IPS DF 6.9 (cell line): Measurements from ENCODE around the gene HERC3.

Experiments used
- DNase-seq: peaks from one replicate; pipeline ENCODE4 v3.0.0-alpha.2; 2013; ENCODE audit warnings: low read depth, low spot score
- H3K27ac ChIP-seq: one replicate; pipeline ENCODE4 v1.5.1; 2013; ENCODE audit warnings: low read length, control low read depth
- H3K27me3 ChIP-seq: 2 replicates; pipeline ENCODE4 v1.6.1; 2013; ENCODE audit warnings: mild to moderate bottlenecking, low read length; ENCODE audit not compliant: control insufficient read depth, insufficient read depth
- H3K36me3 ChIP-seq: 2 replicates; pipeline ENCODE4 v1.6.1; 2013; ENCODE audit warnings: low read length; ENCODE audit not compliant: control insufficient read depth, insufficient read depth
- H3K4me1 ChIP-seq: 2 replicates; pipeline ENCODE4 v1.6.1; 2013; ENCODE audit warnings: low read length; ENCODE audit not compliant: control insufficient read depth, insufficient read depth
- H3K4me3 ChIP-seq: 2 replicates; pipeline ENCODE4 v1.5.1; 2013; ENCODE audit warnings: mild to moderate bottlenecking, low read length
- H3K9me3 ChIP-seq: 2 replicates; pipeline ENCODE4 v1.6.1; 2013; ENCODE audit warnings: low read length, inconsistent platforms; ENCODE audit not compliant: control insufficient read depth, insufficient read depth
- WGBS: extraction: QIAGEN DNeasy Blood & Tissue Kit; methylation state at CpG from one replicate; pipeline ENCODE4 v1.1.7; 2013; ENCODE audit warnings: mixed read lengths, missing lambda C conversion rate; ENCODE audit not compliant: insufficient read length, insufficient coverage; 5-methylcytosine and 5-hydroxymethylcytosine counted together

Gene HERC3

DNA sequence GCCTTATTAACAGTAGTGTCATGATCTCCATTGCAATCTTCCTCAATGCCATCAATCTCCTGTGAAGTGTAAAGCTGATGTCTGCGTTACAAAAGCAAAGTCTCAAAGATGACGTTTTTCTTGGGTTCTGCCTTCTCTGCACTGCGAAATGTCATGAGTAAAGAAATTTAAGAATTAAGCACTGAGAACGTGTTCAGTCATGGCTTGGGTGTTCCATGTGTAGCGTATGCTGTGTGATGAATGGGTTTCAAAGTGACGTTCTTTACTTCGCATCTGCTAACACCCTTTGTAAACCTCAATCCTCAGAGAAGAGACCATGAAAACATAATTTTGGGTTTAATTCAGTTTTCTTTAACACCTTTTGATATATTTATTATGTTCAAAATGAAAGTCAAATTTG is 104.3 kb downstream of the HERC3 start:
- Histone ChIP-seq H3K27ac (no peak overlapping the region), H3K27me3 (no peaks in the 10 kb centered on the region), H3K4me3 (no peak overlapping the region), H3K36me3 (no peaks in the 10 kb centered on the region), H3K4me1 (no peaks in the 10 kb centered on the region; the same call in 1 of the 2 replicates), H3K9me3 (no peaks in the 10 kb centered on the region)
- DNase-seq, result no peak
- WGBS, result no CpG with 5 or more reads among the region's 7 CpGs

DNA sequence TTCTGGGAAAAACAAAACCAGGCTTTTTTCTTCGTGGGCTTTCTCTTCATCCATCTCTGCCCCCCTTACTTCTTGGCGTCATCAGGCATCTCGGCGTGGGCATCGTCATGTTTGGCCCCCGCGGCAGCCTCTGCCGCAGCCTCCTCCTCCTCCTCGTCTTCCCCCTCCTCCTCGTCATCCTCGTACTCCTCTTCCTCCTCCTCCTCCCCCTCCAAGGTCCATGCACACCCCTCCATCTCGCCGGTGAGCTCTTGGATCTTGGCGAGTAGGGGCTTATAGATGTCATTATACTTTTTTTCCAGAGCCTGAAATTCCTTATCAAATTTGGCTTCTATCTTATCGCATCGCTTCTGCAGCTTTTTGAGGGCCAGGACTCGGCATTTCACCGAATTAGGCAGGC is 104.9 kb downstream of the HERC3 start:
- Histone ChIP-seq H3K27ac (no peak overlapping the region), H3K36me3 (no peaks in the 10 kb centered on the region), H3K27me3 (no peaks in the 10 kb centered on the region), H3K4me3 (peak overlapping the region; percentile 58; the same call in 1 of the 2 replicates), H3K9me3 (no peaks in the 10 kb centered on the region), H3K4me1 (no peaks in the 10 kb centered on the region; the same call in 1 of the 2 replicates)
- no CpG with 5 or more reads among the region's 18 CpGs for WGBS
- no peak for DNase-seq

- WGBS, result no CpG with 5 or more reads among the region's 40 CpGs
Observed at GRCh38 chr4:88697588-88698329, 105.5 kb downstream of the HERC3 start, which contains the start of gene NAP1L5. Gene NAP1L5, minus strand, starts transcription at chr4:88697829. Its CDS starts 75 bp downstream, at chr4:88697754.

GRCh38 chr4:88698519-88698918 is 106.2 kb downstream of the HERC3 start:
- H3K27me3 ChIP-seq, result no peaks in the 10 kb centered on the region
- H3K9me3 ChIP-seq, result no peaks in the 10 kb centered on the region
- H3K4me1 ChIP-seq, result no peaks in the 10 kb centered on the region; the same call in 1 of the 2 replicates
- no peak overlapping the region for H3K27ac ChIP-seq
- no peak overlapping the region for H3K4me3 ChIP-seq
- DNase-seq, result no peak
- WGBS, result 100% methylated on average over 1 of the region's 7 CpGs
- H3K36me3 ChIP-seq, result no peaks in the 10 kb centered on the region

More at GRCh38 chr4:88697588-88698329, 105.5 kb downstream of the HERC3 start, which contains the start of gene NAP1L5:
- no peak for DNase-seq
- H3K36me3 ChIP-seq, result no peaks in the 10 kb centered on the region
- H3K9me3 ChIP-seq, result no peaks in the 10 kb centered on the region
- no peaks in the 10 kb centered on the region; the same call in 1 of the 2 replicates for H3K4me1 ChIP-seq
- no peak within 1 kb of the TSS for H3K27ac ChIP-seq
- H3K4me3 ChIP-seq, result peak within 1 kb of the TSS; percentile 58; the same call in 1 of the 2 replicates
- no peaks in the 10 kb centered on the region for H3K27me3 ChIP-seq

- DNase-seq, result no peak
- Histone ChIP-seq H3K4me1 (no peaks in the 10 kb centered on the region), H3K27ac (no peak overlapping the region), H3K36me3 (no peaks in the 10 kb centered on the region), H3K9me3 (no peaks in the 10 kb centered on the region), H3K27me3 (no peaks in the 10 kb centered on the region), H3K4me3 (no peak overlapping the region)
- WGBS, result no CpG with 5 or more reads among the region's 2 CpGs
Observed at GRCh38 chr4:88702782-88703181, 110.5 kb downstream of the HERC3 start.

DNA sequence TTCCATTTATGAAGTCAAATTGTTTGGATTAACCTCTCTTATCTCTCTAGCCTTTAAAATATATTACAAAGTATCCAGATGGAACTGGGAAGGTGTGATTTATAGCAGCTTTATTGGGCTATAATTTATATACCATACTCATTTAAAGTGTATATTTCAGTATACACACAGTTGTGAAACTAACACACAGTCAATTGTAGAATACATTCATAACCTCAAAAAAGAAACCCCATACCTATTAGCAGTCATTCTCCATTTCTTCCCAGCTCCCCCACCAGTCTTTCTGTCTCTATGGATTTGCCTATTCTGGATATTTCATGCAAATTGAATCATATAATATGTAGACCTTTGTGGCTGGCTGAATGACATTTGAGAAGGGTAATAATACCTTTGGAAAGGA is 112.9 kb downstream of the HERC3 start:
- Histone ChIP-seq H3K4me1 (no peaks in the 10 kb centered on the region), H3K36me3 (no peaks in the 10 kb centered on the region), H3K9me3 (no peaks in the 10 kb centered on the region), H3K27ac (no peak overlapping the region), H3K4me3 (no peak overlapping the region), H3K27me3 (no peaks in the 10 kb centered on the region)
- no peak for DNase-seq

DNA sequence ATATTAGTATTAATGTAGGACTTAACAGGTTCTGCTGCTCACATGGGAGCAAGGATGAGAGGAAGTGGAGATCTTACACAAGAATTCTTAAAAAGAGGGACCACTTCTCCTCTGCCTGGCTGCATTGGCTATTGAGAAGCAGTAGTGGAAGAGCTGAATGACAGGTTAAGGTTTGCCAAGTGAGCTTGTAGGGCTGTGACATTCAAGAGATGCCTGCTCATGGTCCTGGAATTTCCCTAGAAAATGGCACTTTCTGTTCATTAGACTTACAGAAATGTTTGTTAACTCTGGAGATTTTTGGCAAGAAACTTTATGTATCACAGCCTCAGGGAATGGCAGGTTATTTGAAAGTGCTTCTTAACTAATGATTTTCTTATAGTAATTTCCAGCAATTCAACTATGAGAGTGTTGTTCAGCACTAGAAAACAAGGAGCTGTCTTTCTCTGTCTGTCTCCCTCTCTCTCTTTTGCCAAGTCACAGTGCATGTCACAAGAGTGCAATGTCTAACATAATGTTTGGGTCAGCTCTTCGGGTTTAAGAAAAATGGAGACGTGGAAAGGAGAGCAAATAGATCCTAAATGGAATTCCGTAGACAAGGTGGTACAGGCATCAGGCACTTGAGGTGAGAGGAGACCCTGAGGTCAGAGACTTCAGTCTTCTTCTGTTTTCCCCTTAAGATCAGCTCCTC is 113.7 kb downstream of the HERC3 start:
- H3K4me3 ChIP-seq, result no peak overlapping the region
- H3K9me3 ChIP-seq, result no peaks in the 10 kb centered on the region
- no CpG with 5 or more reads among the region's 3 CpGs for WGBS
- no peaks in the 10 kb centered on the region for H3K4me1 ChIP-seq
- DNase-seq, result no peak
- no peak overlapping the region for H3K27ac ChIP-seq
- no peaks in the 10 kb centered on the region for H3K36me3 ChIP-seq
- no peaks in the 10 kb centered on the region for H3K27me3 ChIP-seq

DNA sequence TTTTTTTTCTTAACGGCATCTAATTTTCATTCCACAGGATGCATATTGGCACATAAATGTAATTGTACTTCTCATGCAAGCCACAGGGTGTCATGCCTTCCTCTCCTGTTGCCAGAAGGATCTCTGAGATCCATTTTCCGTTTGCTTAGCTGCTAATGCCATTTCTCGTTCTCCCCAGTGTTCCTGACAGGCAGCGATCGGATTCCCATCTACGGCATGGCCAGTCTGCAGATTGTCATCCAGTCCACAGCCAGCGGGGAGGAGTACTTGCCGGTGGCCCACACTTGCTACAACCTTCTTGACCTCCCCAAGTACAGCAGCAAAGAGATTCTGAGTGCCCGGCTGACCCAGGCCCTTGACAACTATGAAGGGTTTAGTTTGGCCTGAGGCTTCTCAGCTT is 114.3 kb downstream of the HERC3 start:
- H3K4me1 ChIP-seq, result no peaks in the 10 kb centered on the region
- no peak for DNase-seq
- WGBS, result no CpG with 5 or more reads among the region's 9 CpGs
- H3K27ac ChIP-seq, result no peak overlapping the region
- no peaks in the 10 kb centered on the region for H3K27me3 ChIP-seq
- no peaks in the 10 kb centered on the region for H3K36me3 ChIP-seq
- no peaks in the 10 kb centered on the region for H3K9me3 ChIP-seq
- H3K4me3 ChIP-seq, result no peak overlapping the region

GRCh38 chr4:88709989-88710388 is 117.7 kb downstream of the HERC3 start:
- no peaks in the 10 kb centered on the region for H3K9me3 ChIP-seq
- DNase-seq, result no peak
- no CpG with 5 or more reads among the region's 1 CpG for WGBS
- no peak overlapping the region for H3K27ac ChIP-seq
- no peaks in the 10 kb centered on the region for H3K36me3 ChIP-seq
- no peak overlapping the region for H3K4me3 ChIP-seq
- no peaks in the 10 kb centered on the region for H3K4me1 ChIP-seq
- H3K27me3 ChIP-seq, result no peaks in the 10 kb centered on the region

GRCh38 chr4:88713782-88714181 is 121.5 kb downstream of the HERC3 start:
- H3K27ac ChIP-seq, result no peak overlapping the region
- H3K9me3 ChIP-seq, result no peaks in the 10 kb centered on the region; the same call in 1 of the 2 replicates
- WGBS, result no CpG with 5 or more reads among the region's 1 CpG
- no peaks in the 10 kb centered on the region for H3K36me3 ChIP-seq
- DNase-seq, result no peak
- no peaks in the 10 kb centered on the region for H3K27me3 ChIP-seq
- no peak overlapping the region for H3K4me3 ChIP-seq
- no peaks in the 10 kb centered on the region for H3K4me1 ChIP-seq
